GM23338 (cell line): ENCODE results near the gene ERBB4.

ENCODE experiments used
- CREB1 ChIP-seq: fragments of 250-450 bp; sonication (Bioruptor Pico); IDR thresholded peaks from 2 replicates; pipeline ENCODE4 v1.5.0; 2020; ENCODE audit warnings: low read depth, mild to moderate bottlenecking, moderate library complexity
- CTCF ChIP-seq, 2 experiments: fragments of 200-600 bp in 1 of 2; sonication (generic) in 1 of 2; conservative IDR thresholded peaks; 2 replicates each; pipeline versions ENCODE4 v1.5.1 to v1.6.1; 2016 to 2017; ENCODE audit warnings: antibody characterized with exemption in 2 of 2, low read depth in 2 of 2, mild to moderate bottlenecking in 2 of 2, moderate library complexity in 1 of 2

GRCh38 chr2:212133337-212133736 lies 405.3 kb downstream of the ERBB4 start:
- TF ChIP-seq CTCF (conservative IDR thresholded peaks at IDR 0.05; ENCODE audit: low read depth in 2 of 2) (no peak), CREB1 (CRISPR knock-in tag) (no peak)
